GM18507 (cell line): Measurements from ENCODE around the gene UTP20.

Source experiments
- DNase-seq: peaks from one replicate; pipeline ENCODE4 v3.0.0; 2011; ENCODE audit warnings: low read depth; ENCODE audit not compliant: insufficient read length; ENCODE audit errors: extremely low spot score
- FAIRE-seq: peaks from 2 replicates; lab custom pipeline; 2011; peaks lifted over from hg19 to GRCh38; lab: Jason Lieb, UNC

UTP20 gene

DNA sequence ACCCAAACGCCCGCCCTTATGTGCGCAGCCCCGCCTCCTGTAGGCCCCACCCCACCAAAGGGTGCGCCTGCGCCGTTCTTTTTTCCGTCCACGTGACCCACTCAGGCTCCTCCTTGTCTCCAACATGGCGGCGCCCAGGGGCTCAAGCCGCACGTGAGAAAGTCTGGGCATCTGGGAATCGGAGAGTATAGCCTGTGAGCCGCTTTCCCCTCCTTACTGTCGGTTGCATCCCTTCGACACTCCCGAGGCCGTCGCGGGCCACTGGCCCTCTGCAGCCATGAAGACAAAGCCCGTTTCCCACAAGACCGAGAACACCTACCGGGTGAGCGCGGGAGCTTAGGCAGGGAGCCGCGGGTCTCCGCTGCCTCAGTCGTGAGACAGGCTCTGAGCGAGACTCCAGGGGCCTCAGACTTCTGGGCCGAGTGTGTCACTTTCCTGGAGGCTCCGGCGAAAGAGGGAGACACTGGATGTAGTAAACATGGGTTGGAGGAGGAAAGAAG, at the start of gene UTP20:
TSS of gene UTP20 (plus strand) at position 100 of the 500 bp plus-strand sequence. CDS start at position 278, 178 bp downstream.
- peak; percentile 93 for FAIRE-seq

DNA sequence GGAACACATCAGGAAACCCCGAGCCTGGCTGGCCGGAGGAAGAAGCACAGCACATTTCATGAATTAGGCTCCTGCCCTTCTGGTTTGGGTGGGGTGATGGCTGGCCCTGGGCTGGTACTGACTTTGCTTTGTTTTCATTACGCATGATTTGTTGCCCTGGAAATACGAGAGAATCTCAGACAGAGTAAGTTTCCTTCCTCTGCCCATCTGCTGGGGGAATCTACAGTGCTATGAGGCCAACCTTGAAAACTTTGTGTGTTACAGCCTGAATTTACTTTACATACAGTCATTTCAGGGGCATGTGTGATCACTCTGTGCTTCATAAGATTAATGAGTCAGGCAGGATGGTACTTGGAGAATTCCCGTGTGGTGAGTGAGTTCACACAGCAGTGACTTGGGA, 49.4 kb upstream of the UTP20 start:
- no peak for DNase-seq
- FAIRE-seq, result no peak

More for the DNA sequence above, at the start of gene UTP20:
- peak; percentile 83 for DNase-seq

DNA sequence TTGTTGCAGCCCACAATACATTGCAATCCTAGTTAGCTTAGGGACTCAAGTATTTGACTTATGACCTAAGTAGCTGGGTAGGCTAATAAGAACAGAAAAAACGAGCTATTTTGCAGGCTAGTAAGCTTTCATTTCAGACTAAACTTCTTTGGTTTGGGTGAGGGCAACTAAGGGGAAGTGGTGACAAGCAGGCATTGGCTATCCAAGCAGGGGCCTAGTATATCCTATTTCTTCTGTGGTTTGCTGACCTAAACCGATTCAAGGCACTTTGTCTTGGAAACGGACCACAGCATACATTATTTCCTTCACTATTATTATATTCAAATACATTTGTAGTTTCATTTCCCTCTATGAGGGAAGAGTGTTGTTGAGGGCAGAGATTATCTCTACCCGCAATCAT, 48.3 kb upstream of the UTP20 start:
- FAIRE-seq (no peak), DNase-seq (no peak)

DNA sequence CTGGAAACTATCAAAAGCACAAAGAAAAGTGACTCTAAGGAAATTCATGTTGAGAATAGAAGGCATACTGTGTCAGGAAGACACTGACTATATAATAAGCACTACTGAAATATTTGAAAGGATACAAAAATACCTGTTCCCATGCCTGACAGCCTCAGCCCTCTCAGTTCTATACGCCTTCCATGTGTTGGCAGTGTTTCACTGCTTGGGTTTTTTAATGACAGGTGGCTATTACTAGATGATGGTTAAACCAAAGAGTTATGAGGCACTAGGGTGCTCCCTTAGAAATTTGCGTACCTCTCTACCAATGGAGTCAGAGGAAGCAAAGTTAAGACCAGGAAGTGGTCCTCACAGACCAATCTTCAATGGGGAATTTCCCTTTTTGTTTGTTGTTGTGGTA, 44.2 kb upstream of the UTP20 start:
- no peak for FAIRE-seq
- DNase-seq, result no peak

DNA sequence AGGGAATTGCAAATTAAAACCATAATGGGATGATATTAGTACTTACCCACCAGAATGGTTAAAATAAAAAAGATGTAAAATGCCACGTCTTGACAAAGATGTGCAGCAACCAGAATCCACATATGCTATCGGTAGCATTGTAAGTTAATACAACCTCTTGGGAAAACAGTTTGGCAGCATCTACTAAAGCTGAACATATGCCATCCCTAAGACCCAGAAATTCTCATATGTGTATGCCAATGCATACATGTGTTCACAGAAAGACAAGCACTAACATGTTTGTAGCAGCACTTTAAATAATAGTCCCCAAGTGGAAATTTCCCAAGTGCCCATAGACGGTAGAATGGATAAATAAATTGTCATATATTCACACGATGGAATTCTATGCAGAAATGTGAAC, 41.6 kb upstream of the UTP20 start:
- FAIRE-seq (no peak), DNase-seq (no peak)

DNA sequence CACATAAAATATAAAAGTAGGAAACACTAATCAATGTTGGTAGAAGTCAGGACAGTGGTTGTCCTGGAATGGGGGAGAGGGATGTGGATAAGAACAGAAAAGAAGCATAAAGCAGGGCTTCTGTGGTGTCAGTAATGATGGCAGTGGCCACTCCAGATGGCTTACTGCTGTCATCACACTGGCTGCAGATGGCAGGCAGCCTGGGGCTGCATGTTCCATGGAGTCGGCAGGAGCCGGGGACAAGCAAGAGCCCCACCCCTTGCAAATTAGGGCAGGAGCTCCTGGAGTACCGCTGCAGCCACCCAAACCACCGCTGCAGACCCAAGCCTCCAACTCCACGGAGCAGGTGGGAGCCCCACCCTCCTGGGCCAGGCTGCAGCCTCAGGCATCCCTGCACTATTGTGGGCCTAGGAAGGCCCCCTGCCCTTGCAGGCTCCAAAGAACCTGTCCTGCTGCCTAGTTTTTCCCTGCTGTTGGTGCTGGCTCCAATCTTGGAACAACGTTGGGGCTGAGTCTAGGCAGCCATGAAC, 41.0 kb upstream of the UTP20 start:
- no peak for FAIRE-seq

DNA sequence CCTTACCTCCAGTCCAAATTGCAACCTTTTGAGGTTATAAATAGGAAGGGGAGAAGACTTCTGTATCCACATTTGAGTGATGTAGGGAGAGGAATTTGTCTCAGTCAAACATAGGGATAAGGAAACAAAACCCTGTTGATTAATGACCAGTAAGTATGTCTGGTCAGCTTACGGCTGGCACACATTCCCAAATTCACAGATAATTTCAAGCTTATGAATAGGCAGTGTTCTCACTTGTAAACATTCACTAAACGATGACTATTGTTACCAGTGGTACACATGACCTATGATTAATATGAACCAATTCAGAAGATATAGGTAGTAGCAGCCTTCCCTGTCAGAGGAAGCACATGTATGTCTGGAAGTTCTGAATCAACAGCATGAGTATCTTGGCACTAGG, 36.8 kb upstream of the UTP20 start:
- no peak for FAIRE-seq
- DNase-seq, result no peak

More for the DNA sequence above, 41.0 kb upstream of the UTP20 start:
- DNase-seq, result no peak

DNA sequence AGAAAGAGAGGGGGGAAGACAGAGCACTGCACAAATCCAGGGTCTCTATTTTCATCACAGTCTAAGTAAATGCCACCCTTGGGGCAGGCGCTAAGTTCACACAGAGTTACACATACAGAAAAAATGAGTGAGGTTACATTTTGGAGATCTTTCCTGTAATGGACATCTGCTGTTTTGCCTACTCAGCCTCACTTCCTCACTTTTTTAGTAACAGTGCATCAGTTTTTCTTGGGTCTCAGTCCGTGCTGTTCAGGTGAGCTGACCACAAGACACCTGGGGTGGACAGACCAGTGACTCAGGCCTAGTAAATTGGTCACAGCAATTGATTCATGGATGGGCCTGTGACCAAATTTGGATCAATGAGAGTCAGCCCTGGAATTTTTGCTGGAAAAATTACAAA, 36.3 kb upstream of the UTP20 start:
- no peak for DNase-seq
- no peak for FAIRE-seq

DNA sequence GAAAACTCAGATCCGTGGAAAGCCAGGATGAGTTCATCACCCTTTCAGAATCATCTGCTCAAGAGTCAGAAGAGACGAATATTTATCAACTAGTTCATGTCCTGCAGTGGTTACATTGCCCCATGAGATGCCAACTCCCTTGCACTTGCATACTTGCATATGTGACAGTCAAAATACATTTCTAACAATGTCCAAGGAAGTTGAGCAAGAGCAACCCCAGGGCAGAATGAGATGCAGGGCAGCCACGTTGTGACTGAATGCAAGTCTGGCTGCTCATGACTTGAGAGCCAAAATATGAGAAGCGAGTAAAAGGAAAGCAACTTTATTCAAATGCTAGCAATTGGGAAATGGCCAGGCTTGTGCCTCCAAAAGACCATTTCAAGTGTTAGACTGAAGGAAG, 23.6 kb upstream of the UTP20 start:
- DNase-seq (no peak), FAIRE-seq (no peak)

DNA sequence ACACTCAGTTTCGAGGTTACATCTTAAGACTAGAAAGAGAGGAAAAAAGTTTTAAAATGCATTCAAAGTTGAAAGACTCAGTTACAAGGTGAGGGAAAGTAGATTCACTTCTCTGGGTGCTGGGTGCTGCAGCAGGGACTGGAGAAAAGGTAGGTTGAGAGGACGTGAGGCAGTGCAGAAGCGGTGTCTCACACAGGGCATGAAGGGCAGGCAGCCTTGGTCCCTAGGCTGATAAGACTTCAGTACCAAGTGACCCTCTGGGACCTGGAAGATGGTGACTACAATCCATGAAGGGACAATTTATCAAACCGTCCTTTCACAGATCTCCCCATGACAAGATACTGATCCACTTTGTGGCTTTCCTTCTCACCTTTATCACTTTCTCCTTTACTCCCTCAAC, 22.5 kb upstream of the UTP20 start:
- DNase-seq (no peak), FAIRE-seq (no peak)

DNA sequence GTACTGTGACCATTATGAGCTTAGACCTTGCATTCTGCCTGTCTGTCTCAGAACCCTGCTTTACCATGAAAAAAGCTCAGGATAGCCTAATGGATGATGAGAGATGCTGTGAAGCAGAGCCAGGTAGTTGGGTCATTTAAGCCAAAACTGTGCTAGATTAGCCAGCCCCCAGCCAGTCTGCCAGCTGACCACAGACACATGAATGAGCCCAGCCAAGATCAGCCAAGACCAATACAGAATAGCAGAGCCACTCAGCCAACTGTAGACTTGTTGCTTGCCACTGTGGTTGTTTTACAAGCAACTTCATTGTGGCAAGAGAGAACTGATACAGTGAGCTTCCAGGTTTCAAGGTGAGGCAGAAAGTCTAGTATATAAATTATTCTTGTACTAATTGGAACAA, 12.8 kb upstream of the UTP20 start:
- FAIRE-seq, result no peak
- DNase-seq, result no peak

DNA sequence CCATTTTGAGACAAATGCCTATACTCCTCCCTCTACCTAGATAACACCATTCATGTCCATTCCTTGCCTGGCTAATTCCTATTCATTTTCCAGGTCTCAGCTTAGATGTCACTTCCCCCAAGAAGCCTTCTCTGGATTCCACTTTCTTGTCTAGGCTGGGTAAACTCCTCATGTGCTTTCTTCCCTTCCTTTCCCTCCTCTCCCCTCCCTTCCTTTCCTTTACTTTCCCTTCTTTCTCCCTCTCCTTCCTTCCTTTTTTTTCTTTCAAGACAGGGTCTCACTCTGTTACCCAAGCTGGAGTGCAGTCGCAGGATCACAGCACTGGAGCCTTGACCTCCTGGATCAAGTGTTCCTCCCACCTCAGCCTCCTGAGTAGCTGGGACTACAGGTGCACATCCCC, 3.5 kb upstream of the UTP20 start:
- DNase-seq, result no peak
- FAIRE-seq, result no peak

DNA sequence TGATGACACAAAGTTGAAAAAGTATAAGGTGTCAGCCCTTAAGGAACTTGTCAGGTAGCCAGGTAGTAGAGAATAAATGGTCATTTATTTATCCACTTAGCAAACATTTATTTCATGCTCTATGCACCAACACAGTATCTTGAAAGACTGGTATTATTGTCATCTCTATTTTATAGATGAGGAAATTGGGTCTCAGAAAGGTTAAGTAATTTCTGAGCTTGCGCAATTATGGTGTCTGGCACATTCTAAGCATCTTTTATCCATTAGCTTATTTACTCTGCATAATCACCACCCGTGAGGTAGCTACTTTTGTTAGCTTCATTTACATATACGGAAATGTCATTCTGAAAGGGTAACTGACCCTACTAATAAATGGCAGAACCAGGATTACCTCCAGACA, 2.5 kb upstream of the UTP20 start:
- FAIRE-seq (no peak), DNase-seq (no peak)

DNA sequence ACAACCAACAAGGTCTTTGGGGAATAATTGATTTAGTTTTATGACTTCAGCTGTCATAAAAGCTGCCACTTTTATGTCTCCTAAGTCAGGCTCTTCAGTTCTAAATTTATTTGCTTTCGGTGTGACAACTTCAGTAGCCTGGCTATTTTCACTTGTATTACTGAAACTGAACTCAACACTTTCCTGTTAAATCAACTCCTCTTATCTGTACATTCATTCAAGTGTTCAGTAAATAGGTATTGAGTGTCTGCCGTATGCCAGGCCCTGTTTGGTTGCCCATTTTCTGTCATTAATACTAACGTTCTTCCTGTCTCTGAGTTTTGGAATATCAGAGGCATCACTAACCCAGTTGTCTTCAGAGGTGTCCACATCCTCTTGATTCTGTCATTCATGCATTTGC, 7.5 kb downstream of the UTP20 start:
- DNase-seq (no peak), FAIRE-seq (no peak)

DNA sequence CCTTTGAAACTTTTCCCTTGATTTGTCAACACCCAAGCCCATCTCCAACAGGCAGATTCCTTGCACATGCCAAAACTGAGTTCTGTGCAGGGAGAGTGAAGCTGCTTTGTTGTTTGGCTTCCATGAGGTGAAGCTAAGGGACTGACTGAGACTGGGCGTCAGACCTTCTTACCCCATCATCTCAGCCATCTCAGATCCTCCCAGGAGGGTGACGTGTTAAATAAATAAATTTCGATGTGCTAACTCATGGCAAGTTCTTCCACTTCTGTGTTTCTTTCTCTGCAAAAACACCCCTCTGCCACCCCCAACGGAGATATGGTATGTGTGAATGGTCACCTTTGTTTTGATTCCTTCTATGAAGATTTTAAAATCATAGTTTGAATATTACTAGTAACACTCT, 17.8 kb downstream of the UTP20 start:
- no peak for DNase-seq
- FAIRE-seq, result no peak

DNA sequence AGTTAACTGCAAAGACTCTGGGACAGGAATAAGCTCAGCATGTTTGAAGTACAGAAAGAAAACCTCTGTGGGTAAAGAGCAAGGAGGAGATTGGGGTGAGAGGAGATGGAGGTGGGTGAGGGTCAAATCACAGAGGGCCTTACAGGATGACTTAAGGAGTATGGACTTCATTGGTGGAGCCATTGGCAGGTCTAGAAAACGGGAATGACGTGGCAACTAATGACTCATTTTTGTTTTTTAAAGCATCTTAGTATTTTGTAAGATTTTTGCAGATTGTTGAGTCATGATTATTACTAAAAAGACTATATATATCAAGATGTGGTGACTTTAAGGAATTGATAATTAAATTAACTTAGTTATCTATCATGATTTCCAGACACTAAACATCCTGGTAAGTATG, 18.5 kb downstream of the UTP20 start:
- FAIRE-seq (no peak), DNase-seq (no peak)

DNA sequence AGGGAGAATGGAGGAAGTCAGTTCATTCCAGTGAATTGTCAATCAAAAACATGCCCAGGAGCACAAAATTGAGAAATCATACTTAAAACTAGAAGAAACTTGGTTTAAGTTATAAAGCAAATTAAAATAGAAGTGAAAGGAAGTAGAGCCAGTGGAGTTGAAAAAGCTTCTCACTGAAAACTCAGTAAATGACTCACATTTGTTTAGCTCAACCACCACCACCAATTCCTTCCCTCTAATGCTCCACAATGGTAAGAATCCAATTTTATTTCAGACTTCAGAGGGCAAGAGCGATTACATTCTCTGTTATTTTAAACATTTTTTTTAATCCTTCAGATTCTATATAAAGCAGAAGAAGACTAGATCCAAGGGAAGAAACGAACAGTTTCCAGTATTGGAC, 19.4 kb downstream of the UTP20 start:
- FAIRE-seq (no peak), DNase-seq (no peak)

DNA sequence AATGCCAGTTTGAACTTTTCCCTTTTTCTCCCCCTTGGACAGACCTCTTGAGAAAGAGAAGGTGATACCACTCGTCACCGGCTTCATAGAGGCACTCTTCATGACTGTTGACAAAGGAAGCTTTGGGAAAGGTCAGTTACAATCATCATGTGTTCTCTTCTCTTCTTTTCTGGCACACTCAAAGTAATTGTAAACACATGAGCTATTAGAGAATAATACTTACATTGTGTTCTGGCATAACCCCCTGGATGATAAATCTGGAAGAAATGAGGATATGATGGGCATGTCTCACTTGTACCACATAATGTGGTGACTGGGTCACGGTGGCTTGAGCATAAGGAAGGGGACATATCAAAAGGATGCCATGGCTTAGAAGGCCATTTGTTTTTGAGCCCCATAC, 20.0 kb downstream of the UTP20 start:
- no peak for DNase-seq

DNA sequence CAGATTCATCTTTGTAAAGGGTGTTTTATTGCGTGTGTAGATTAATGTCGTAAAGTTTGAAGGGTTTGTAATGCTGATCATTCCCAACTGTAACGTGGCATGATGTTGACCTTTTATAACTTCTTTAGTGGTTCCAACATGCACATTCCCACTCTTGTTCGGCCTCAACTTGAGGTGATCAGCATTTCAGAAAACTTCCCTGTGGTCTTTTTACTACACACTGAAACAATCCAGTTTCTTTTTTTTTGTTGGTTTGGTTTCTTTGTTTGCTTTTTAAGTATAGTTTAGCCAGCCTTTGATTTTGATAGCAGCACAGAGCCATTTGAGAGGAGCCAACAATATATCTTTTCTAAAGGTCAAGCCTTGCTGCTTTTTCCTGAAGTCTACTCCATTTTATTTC, 22.8 kb downstream of the UTP20 start:
- FAIRE-seq (no peak), DNase-seq (no peak)

More for the DNA sequence above, 20.0 kb downstream of the UTP20 start:
- no peak for FAIRE-seq

DNA sequence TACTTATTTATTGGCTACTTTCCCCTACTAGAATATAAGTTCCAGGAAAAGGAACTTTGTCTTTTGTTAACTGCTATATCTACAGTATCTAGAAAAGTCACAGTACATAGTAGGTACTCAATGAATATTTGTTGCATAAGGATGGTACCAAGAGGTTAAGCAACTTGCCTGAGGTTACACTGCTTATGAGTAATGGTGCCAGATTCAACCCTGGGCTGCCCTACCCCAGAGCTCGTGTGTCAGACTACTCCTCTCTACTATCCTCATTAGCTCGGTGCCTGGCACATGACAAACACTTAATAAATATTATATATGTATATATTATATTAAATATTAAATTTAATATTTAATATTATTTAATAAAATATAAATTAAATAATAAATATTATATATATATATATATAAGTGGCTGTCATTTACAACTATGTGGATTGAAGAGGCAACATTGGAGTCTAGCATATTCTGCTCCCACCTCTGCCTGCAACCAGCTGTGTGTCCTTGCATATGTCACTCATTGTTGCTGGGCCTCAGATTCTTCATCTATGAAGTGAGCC, 25.4 kb downstream of the UTP20 start:
- DNase-seq, result no peak
- no peak for FAIRE-seq

DNA sequence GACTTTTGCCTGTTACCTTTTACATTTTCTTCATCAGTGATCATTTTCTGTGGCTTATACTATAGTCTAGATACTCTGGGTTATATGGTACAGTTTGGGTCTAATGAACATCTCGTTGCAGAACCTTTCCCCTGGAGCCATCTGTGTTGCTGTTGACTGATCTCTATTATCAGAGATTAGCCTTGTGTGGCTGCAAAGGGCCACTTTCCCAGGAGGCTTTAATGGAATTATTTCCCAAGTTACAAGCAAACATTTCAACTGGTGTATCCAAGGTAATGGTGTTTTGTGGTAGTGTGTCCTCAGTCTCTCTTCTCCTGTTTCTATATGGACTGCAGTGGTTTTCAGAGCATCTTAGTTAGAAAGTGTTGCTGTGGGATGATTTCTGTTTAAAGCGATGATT, 25.9 kb downstream of the UTP20 start:
- FAIRE-seq, result no peak
- DNase-seq, result no peak

DNA sequence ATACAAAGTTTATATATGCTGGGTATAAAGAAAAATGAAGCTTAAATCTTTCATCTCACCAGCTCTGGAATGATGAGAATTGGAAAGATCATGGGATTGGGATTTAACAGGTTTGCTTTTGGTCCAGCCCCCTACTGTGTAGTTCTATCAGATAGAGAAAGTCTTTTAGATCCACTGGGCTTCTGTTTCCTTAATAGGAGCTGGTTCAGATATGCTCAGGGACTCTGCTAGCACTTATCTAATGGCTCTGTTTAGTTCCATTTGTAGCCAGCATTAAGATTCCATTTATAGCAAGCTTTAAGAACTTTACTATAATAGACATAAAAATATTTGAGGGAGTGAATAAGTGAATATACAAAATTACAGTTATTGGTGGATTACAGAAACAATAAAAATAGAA, 42.6 kb downstream of the UTP20 start:
- no peak for FAIRE-seq
- no peak for DNase-seq
